GM12874 (cell line): Measurements from ENCODE around the gene FXYD7.

Experiments
- TF ChIP-seq, protein P1 (sequence below): IDR thresholded peaks from 2 replicates; pipeline ENCODE4 v1.5.1; 2011; ENCODE audit warnings: low read depth, mild to moderate bottlenecking, control low read depth, low read length, moderate library complexity; ENCODE audit not compliant: insufficient read depth

FXYD7 gene

DNA sequence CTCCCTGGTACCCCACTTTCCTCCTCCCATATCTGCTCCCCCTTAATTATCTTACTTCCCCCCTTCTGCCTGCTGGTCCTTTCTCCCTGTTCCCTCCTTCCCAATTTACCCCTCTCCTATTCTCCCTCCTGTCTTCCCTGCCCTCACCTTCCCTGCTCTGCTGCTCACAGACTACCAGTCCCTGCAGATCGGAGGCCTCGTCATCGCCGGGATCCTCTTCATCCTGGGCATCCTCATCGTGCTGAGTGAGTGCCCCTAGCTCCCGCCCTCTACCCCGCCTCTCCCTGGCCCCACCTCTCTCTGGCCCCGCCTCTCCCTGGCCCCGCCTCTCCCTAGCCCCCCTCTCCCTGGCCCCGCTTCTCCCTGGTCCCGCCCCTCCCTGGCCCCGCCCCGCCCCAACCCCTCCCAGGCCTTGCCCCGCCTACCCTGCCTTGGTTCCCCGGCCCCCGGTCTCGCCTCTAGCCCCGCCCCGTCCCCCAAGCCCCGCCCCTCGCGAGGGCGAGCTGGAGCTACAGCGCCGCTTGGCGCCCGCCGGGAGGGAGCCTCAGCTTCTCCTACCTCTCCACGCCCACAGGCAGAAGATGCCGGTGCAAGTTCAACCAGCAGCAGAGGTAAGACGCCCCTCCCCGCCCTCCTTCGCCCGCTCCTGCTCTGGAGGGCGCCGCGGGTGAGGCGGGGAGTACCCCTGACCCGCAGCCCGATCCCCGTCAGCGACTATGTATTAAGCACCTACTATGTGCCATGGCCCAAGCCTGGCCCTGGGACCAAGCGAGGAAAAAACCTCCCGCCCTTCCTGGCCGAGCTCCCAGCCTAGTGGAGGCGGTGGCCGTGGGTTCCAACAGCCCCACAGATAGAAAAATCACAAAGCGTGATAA lies 1.9 kb upstream of the FXYD7 start:
- TF ChIP-seq, protein P1, sequence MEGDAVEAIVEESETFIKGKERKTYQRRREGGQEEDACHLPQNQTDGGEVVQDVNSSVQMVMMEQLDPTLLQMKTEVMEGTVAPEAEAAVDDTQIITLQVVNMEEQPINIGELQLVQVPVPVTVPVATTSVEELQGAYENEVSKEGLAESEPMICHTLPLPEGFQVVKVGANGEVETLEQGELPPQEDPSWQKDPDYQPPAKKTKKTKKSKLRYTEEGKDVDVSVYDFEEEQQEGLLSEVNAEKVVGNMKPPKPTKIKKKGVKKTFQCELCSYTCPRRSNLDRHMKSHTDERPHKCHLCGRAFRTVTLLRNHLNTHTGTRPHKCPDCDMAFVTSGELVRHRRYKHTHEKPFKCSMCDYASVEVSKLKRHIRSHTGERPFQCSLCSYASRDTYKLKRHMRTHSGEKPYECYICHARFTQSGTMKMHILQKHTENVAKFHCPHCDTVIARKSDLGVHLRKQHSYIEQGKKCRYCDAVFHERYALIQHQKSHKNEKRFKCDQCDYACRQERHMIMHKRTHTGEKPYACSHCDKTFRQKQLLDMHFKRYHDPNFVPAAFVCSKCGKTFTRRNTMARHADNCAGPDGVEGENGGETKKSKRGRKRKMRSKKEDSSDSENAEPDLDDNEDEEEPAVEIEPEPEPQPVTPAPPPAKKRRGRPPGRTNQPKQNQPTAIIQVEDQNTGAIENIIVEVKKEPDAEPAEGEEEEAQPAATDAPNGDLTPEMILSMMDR: peak; percentile 63

DNA sequence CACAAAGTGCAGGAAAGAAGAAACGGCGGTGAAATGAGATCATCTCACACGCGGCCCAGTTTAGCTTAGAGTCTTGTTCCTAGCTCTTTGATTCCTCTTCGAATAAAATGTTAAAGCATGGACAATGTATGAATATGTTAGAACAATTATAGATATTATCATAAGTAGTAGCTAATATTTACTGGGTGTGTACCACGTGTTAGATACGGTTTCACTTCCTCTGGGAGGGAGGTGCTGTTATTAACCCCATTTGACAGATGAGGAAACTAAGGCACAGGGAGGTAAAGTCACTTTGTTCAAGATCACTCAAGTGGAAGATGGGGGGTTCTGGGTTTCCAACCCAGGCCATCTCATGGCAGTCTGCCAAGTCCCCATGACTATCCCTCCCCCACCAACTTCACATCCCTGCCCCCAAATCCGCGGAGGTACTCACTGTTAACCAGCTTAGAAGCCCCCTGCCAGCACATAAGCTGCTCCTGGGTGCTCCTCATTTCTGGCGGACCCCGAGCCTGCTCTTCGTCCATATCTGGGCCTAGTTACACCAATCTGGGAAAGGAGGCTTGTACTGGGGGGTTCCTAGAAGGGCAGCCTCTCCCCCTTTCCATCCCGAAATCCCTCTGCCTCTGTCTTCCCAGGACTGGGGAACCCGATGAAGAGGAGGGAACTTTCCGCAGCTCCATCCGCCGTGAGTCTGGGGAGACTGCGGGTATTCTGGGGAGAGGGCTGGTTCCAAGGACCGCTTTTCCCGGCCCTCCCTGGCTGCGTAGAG lies 1.0 kb upstream of the FXYD7 start:
- TF ChIP-seq, protein P1: no peak

DNA sequence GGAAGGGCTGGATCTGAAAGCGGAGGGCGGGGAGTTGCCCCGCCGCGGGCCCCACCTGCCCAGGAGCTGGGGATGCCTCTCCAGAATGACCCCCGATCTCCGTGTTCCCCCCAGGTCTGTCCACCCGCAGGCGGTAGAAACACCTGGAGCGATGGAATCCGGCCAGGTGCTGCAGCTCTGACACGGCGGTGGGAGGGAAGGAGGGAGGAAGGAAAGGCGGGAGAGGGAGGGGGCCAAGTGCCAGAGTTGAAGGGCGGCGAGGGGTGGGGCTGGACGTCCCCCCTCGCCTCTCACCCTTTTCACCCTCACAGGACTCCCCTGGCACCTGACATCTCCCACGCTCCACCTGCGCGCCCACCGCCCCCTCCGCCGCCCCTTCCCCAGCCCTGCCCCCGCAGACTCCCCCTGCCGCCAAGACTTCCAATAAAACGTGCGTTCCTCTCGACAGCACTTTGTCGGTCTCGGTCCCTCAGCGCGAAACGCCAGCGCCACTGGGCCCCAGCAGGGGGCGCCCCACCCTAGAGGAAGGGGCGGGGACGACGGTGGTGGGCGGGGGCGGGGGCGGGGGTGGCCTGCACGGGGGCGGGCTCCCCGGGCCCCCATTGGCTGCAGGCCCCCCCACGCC lies 337 bp upstream of the FXYD7 start:
- TF ChIP-seq, protein P1: peak; percentile 68

DNA sequence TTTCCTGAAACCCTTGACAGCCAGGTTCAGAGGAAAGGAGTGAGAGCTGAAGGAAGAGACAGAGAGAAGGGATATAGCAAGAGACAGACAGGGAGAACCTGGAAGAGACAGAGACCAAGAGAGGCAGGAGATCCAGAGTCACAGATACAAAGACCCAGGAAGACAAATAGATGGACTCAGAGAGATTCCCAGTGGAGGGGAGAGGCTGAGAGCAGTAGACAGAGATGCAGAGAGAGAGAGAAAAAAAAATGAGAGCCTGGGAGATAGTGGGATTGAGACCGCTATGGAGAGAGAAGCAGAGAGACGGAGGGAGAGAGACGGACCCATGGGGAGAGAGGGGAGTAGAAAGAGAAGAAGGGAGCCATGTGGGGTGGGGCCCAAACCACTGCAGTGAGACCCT lies 763 bp downstream of the FXYD7 start:
- TF ChIP-seq, protein P1: no peak

DNA sequence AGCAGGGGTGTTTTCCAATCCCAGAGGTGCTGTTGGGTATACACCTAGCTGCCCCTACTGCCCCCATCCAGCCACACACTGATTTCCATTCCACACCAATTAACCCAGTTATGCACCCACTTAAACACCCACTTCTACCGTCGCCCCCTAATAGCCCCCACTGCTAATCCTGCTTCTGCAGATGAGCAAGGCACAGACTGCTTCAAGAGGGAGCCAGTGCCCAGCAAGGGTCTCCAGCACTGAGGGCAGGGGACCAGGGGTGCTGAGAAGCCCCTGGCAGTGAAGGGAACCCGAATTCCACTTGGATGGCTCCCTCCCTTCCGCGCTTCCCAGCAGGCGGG lies 1.2 kb downstream of the FXYD7 start:
- TF ChIP-seq, protein P1: no peak

DNA sequence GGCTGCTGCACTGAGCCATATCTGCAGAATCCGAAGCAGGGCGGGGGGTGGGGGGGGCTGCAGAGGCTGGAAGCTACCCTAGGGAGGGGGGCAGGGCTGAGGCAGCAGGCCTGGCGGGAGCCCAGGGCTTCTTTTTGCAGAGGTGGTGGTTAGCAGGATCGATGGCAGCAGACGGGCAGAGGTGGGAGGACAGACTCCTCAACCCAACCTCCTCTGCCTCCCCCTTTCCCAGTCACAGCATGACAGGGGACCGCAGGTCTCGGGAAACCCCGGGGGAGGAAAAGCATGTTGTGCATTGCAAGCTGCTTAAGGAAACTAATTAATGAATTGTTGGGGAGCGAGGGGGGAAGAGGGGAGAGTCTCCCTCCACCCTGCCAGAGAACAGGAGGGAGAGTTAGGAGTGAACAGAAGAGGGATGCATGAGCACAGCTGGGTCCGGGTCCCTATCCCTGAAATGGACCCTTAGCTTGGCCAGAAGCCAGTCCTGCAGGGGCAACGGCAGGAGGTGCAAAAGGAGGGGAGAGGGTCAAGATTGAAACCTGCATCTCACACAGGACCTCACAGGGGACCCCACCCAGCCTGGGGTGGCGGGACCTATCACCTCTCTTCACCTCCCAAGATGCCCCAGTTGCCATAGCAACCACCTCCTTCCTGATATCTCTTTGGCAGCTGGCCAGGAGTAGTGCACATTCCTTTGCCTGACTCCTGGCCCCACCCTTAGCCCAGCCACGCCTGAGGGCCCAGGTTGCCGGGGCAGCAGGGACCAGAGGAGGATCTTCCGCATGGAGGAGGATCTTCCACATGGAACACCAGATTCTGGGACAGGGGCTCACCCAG lies 1.8 kb downstream of the FXYD7 start:
- TF ChIP-seq, protein P1: no peak
